GM12878 (cell line): ENCODE data around the gene P3H1. TPM values are rescaled to one million over a fixed set of nuclear protein-coding genes. Genes with fewer than 3 reads are reported as not detected.
A peak's percentile ranks its signal among the peaks of the same experiment; 100 is the strongest.

Source experiments
- BMI1 ChIP-seq: fragments of 450-650 bp; IDR thresholded peaks from 2 replicates; pipeline ENCODE4 v1.6.1; 2016; ENCODE audit warnings: mild to moderate bottlenecking, moderate library complexity, borderline replicate concordance
- IRF4 ChIP-seq: IDR thresholded peaks from 2 replicates; pipeline ENCODE4 v1.6.1; 2011; ENCODE audit warnings: low read depth, low read length
- NBN ChIP-seq: fragments of 450-650 bp; IDR thresholded peaks from 2 replicates; pipeline ENCODE4 v1.6.1; 2016
- POLR2AphosphoS5 ChIP-seq: IDR thresholded peaks from 2 replicates; pipeline ENCODE4 v1.6.1; 2011; ENCODE audit warnings: mild to moderate bottlenecking, low read length, inconsistent platforms
- RAD21 ChIP-seq: IDR thresholded peaks from 2 replicates; pipeline ENCODE4 v1.6.1; 2011; ENCODE audit warnings: mild to moderate bottlenecking, low read depth, low read length, moderate library complexity; ENCODE audit not compliant: insufficient read depth
- RBBP5 ChIP-seq: fragments of 200-600 bp; sonication (generic); conservative IDR thresholded peaks from 2 replicates; pipeline ENCODE4 v1.6.1; 2016
- SMARCA5 ChIP-seq: fragments of 450-650 bp; IDR thresholded peaks from 2 replicates; pipeline ENCODE4 v1.6.1; 2017; ENCODE audit warnings: mild to moderate bottlenecking
- ZBTB11 ChIP-seq: fragments of 450-650 bp; formaldehyde crosslinking; IDR thresholded peaks from 2 replicates; pipeline ENCODE4 v1.5.0; 2022; ENCODE audit warnings: mild to moderate bottlenecking, missing genetic modification characterization
- ZNF207 ChIP-seq: fragments of 450-650 bp; IDR thresholded peaks from 2 replicates; pipeline ENCODE4 v1.6.1; 2014; ENCODE audit warnings: antibody characterized with exemption, mild to moderate bottlenecking, borderline replicate concordance
- polyA plus RNA-seq, 11 experiments: library from polyadenylated mRNA; depleted of rRNA in 4 of 11; unstranded in 6 of 11; stranded (reverse) in 5 of 11; fragments of >200 nt; fragmentation: Nextera tagmentation in 4 of 11; fragmentation: Illumina TruSeq in 1 of 11; extraction: Ambion mirVana in 4 of 11; extraction: Trizol in 1 of 11; gene quantifications; 1 replicate in 1 of 11; 2 replicates in 10 of 11; pipeline versions ENCODE4 v1.2.1 to v1.2.3, GENCODE V29; 2011 to 2016; ENCODE audit warnings: inconsistent platforms in 2 of 11, missing spikeins in 2 of 11, low read depth in 1 of 11
- total RNA-seq, 4 experiments: library from RNA; depleted of rRNA in 3 of 4; stranded (reverse); fragments of >200 nt in 3 of 4; fragmentation: Illumina TruSeq in 1 of 4; extraction: Trizol in 1 of 4; gene quantifications; 2 replicates each; pipeline versions ENCODE4 v1.2.1 to v1.2.3, GENCODE V29; 2013 to 2021
- TF ChIP-seq, protein P1 (sequence below): fragments of 450-650 bp; conservative IDR thresholded peaks from 2 replicates; pipeline ENCODE4 v1.6.1; 2017; ENCODE audit warnings: mild to moderate bottlenecking, moderate library complexity

Gene P3H1
- total and polyA plus RNA-seq, 10 of the 15 experiments (the other 5 are each of a cell fraction or from before 2014, with no cell fraction given) = 0.72 to 42.4 (median 26.0) TPM

GRCh38 chr1:42766741-42767509 is at the start of gene P3H1, which contains the start of gene C1orf50 (continued):
- TF ChIP-seq ZBTB11 (CRISPR knock-in tag) = no peak
- no peak for TF ChIP-seq RBBP5
- peak; percentile 97 for TF ChIP-seq POLR2AphosphoS5
- peak; percentile 91 for TF ChIP-seq SMARCA5
- no peak for TF ChIP-seq BMI1
- TF ChIP-seq, protein P1, sequence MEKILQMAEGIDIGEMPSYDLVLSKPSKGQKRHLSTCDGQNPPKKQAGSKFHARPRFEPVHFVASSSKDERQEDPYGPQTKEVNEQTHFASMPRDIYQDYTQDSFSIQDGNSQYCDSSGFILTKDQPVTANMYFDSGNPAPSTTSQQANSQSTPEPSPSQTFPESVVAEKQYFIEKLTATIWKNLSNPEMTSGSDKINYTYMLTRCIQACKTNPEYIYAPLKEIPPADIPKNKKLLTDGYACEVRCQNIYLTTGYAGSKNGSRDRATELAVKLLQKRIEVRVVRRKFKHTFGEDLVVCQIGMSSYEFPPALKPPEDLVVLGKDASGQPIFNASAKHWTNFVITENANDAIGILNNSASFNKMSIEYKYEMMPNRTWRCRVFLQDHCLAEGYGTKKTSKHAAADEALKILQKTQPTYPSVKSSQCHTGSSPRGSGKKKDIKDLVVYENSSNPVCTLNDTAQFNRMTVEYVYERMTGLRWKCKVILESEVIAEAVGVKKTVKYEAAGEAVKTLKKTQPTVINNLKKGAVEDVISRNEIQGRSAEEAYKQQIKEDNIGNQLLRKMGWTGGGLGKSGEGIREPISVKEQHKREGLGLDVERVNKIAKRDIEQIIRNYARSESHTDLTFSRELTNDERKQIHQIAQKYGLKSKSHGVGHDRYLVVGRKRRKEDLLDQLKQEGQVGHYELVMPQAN = peak; percentile 90
- no peak for TF ChIP-seq IRF4
- TF ChIP-seq NBN = peak; percentile 72; the same call in 1 of the 2 replicates
- TF ChIP-seq ZNF207 = peak; percentile 47; the same call in 1 of the 2 replicates
- TF ChIP-seq RAD21 = no peak
